ENCODE measurements around the gene SMIM44.

SMIM44 gene

DNA sequence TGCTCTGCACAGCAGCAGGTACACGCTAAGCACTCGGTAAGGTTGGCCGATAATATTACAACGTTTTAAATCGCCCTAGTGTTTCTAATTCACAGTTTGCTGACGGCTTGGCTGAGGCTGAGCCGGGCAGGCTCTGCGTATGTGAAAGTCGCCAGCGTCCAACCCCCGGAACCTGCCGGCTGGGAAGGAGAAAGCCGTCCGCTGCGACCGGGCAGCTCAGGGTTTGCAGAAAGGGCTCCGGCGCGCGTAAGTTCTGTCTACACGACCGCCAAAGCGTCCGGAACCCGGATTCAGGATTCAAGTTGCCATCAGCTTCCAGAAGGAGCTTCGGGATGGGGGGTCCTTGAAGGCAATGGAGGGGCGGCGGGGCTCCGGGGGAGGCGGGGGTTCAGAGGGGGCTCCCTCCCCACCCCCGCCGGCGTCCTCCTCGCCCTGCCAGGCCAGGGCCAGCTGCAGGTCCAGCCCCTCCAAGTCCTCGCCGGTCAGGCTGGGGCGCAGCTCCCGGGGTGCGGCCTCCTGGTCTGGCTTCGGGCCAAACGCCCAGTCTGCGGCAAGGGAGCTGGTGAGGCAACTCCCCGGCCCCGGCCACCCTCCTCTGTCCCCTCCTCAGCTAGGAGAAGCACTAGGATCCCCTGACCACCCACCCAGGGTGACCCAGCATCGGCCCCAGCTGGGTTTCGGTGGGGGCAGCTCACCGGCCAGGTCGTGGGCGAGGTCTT lies 575 bp downstream of the SMIM44 start:
- no peak overlapping the region for H2AFZ ChIP-seq (ENCODE audit: low read depth, low read length)
- peaks cover 32% of the 10 kb centered on the region for H3K27me3 ChIP-seq (ENCODE audit: insufficient read depth, low read length)
- no peaks in the 10 kb centered on the region for H3K9me3 ChIP-seq (ENCODE audit: low read length)
- H3K4me1 ChIP-seq (ENCODE audit: insufficient read depth, low read length): no peaks in the 10 kb centered on the region
- H3K36me3 ChIP-seq (ENCODE audit: insufficient read depth, low read length): no peaks in the 10 kb centered on the region
- no peak overlapping the region for H3K4me3 ChIP-seq (ENCODE audit: low read length)

DNA sequence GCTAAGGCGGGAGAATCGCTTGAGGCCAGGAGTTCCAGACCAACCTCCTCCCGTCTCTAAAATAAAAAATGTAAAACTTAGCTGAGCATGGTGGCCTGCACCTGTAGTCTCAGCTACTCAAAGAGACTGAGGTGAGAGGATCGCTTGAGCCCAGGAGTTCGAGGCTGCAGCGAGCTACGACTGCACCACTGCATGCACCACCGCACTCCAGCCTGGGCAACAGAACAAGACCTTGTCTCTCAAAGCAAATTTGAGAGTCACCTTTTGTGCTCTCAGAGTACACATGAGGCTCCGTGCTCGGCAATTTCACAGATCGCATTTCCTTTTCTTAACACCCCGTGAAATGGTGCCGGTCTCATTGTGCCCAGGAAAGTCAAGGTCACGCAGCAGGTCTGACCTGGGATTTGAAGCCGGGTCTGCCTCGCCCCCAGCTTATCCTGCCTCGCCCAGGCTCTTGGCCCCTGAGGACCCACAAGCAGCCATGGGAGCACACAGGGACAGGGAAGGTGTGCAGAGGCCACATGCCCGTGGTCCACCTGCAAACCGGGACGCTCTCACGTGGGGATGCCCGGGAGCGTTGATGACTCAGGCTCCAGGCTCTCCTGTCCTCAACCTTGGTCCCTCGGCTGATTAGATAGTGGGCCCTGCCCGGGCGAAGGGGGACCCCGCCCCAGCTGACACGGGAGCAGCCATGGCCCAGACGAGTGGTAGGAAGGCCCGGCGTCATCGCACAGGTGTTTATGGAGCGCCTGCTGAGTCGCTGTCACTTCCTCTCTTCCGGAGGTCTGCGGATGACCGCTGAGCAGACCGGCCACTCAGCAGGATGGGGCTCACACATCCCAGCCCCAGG lies 1.8 kb downstream of the SMIM44 start:
- Histone ChIP-seq H3K4me1 (ENCODE audit: insufficient read depth, low read length) (no peaks in the 10 kb centered on the region), H3K4me3 (ENCODE audit: low read length) (no peak overlapping the region), H3K27me3 (ENCODE audit: insufficient read depth, low read length) (peaks cover 32% of the 10 kb centered on the region), H3K9me3 (ENCODE audit: low read length) (no peaks in the 10 kb centered on the region), H3K36me3 (ENCODE audit: insufficient read depth, low read length) (no peaks in the 10 kb centered on the region), H2AFZ (ENCODE audit: low read depth, low read length) (no peak overlapping the region)

DNA sequence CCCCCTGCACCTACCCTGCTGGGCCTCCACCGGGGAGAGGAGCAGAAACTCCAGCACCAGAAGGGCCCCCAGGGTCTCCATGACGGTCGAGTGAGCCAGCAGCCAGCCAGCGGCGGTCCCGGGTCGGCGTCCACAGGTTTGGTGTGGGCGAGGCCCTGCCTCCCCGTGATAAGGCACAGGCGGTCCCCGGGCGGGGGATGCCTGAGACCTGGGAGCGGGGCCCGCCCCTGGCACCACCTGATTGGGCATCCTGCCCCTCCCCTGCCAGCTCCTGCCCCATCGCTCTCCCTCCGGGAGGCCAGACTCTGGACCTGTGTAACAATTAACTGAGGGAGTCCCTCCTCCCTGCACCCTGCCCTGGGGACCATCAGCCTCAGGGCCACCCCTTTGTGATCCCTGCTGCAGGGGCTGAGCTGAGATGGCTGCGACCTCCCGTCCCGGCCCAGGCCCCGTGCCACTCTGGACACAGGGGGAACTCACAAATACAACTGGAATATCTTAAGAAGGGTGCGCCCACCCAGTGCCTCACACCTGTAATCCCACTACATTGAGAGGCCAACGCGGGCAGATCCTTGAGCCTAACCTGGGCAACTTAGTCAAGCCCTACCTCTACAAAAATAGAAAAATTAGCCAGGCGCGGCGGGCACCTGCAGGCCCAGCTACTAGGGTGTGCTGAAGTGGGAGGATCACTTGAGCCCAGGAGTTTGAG lies 2.7 kb downstream of the SMIM44 start, which contains the start of gene SMIM24:
Gene SMIM24 (minus strand): TSS at position 143 of the 709 bp plus-strand sequence. CDS start 62 bp downstream, at position 81.
- H3K4me3 ChIP-seq (ENCODE audit: low read length): no peak within 1 kb of the TSS
- H3K9me3 ChIP-seq (ENCODE audit: low read length): no peaks in the 10 kb centered on the region
- no peak within 1 kb of the TSS for H2AFZ ChIP-seq (ENCODE audit: low read depth, low read length)
- no peaks in the 10 kb centered on the region for H3K4me1 ChIP-seq (ENCODE audit: insufficient read depth, low read length)
- H3K36me3 ChIP-seq (ENCODE audit: insufficient read depth, low read length): no peaks in the 10 kb centered on the region
- peaks cover 32% of the 10 kb centered on the region for H3K27me3 ChIP-seq (ENCODE audit: insufficient read depth, low read length)

DNA sequence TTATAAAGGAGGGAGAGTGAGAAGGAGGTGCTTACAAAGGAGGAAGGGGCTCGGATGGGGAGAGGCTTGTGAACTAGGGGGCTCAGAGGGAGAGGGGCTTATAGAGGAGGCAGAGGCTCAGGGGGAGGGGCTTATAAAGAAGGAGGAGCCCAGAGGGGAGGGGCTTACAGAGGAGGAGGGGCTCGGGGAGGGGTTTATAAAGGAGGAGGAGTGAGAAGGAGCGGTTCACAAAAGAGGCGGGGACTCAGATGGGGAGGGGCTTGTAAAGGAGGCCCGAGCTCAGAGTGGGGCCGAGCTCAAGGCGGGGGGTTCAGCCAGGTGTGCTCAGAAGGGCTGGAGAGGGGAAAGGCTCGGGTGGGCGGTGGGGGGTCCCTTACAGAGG lies 3.4 kb downstream of the SMIM44 start:
- H3K4me3 ChIP-seq (ENCODE audit: low read length): no peak overlapping the region
- no peaks in the 10 kb centered on the region for H3K9me3 ChIP-seq (ENCODE audit: low read length)
- no peaks in the 10 kb centered on the region for H3K36me3 ChIP-seq (ENCODE audit: insufficient read depth, low read length)
- no peaks in the 10 kb centered on the region for H3K4me1 ChIP-seq (ENCODE audit: insufficient read depth, low read length)
- H3K27me3 ChIP-seq (ENCODE audit: insufficient read depth, low read length): peaks cover 32% of the 10 kb centered on the region
- no peak overlapping the region for H2AFZ ChIP-seq (ENCODE audit: low read depth, low read length)

DNA sequence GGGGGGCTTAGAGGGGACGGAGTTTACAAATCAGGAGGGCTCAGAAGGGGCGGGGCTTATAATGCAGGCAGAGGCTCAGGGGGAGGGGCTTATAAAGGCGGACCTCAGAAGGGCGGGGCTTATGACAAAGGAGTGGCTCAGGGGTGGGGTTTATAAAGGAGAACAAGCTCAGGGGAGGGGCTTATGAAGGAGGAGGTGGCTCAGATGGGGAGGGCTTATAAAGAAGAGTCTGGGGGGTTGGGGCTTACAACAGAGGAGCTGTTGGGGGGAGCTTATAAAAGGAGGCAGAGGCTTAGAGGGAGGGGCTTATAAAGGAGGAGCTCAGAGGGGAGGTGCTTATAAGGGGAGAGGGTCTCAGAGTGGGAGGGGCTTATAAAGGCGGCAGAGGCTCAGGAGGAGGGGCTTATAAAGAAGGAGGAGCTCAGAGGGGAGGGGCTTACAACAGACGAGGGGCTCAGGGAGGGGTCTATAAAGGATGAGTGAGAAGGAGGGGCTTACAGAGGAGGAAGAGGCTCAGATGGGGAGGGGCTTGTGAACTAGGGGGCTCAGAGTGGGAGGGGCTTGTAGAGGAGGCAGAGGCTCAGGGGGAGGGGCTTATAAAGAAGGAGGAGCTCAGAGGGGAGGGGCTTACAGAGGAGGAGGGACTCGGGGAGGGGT lies 3.9 kb downstream of the SMIM44 start:
- Histone ChIP-seq H3K4me1 (ENCODE audit: insufficient read depth, low read length) (no peaks in the 10 kb centered on the region), H3K36me3 (ENCODE audit: insufficient read depth, low read length) (no peaks in the 10 kb centered on the region), H3K27me3 (ENCODE audit: insufficient read depth, low read length) (peaks cover 32% of the 10 kb centered on the region), H3K4me3 (ENCODE audit: low read length) (no peak overlapping the region), H2AFZ (ENCODE audit: low read depth, low read length) (no peak overlapping the region), H3K9me3 (ENCODE audit: low read length) (no peaks in the 10 kb centered on the region)

DNA sequence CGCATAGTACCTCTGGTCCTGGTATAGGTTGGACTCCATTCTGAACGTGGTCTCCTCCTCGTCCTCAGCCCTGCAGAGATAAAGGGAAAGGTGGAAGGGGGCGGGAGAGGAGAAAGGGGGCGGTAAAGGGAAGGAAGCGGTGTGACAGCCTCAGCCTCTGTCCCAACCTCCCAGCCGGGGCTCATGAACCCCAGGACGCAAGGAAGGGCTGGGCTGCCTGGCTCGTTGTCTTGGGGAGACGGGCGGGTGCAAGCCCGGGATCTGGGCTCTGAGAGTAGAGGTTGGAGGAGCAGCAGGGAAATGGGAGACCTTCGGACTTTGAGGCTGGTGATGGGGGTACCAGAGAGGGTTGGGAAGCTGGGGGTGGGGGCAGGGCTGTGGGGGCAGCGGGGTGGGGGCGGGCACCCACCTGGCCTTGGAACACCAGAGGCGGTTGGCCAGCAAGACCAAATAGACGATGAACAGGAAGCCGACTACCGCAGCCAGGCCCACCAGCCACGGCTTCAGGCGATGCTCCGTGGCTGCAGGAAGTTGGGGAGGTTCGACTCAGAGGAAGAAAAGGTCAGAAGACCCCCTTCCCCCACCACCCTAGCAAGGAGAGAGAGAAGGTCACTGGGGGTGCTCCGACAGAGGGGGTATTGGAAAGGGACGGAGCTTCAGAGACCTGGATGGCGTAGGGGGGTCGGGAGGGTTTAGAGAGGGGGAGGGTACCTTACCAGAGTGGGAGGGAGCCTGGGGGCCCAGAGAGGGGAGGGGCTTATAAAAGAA lies 4.6 kb downstream of the SMIM44 start:
- Histone ChIP-seq H3K4me1 (ENCODE audit: insufficient read depth, low read length) (no peaks in the 10 kb centered on the region), H3K4me3 (ENCODE audit: low read length) (no peak overlapping the region), H3K36me3 (ENCODE audit: insufficient read depth, low read length) (no peaks in the 10 kb centered on the region), H2AFZ (ENCODE audit: low read depth, low read length) (no peak overlapping the region), H3K27me3 (ENCODE audit: insufficient read depth, low read length) (peaks cover 29% of the 10 kb centered on the region), H3K9me3 (ENCODE audit: low read length) (no peaks in the 10 kb centered on the region)

DNA sequence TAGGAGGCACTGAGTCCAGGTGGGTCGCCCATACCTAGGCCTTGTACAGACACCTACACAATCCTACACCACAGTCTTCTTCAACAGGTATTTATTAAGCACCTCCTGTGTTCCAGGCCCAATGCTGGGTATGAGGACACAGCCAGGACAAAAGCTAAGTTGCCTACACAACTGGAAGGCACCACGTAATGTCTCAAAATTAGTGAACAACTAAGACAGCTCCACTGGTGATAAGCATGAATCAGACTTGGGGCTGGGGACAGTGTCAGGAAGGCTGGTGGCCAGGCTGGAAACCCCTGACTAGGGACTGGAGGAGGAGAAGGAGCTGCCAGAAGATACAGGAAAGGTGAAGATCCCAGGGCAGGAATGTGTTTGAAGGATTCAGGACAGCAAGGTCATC lies 5.3 kb downstream of the SMIM44 start:
- Histone ChIP-seq H3K4me3 (ENCODE audit: low read length) (no peak overlapping the region), H3K9me3 (ENCODE audit: low read length) (no peaks in the 10 kb centered on the region), H3K27me3 (ENCODE audit: insufficient read depth, low read length) (peaks cover 25% of the 10 kb centered on the region), H3K36me3 (ENCODE audit: insufficient read depth, low read length) (no peaks in the 10 kb centered on the region), H3K4me1 (ENCODE audit: insufficient read depth, low read length) (no peaks in the 10 kb centered on the region), H2AFZ (ENCODE audit: low read depth, low read length) (no peak overlapping the region)

DNA sequence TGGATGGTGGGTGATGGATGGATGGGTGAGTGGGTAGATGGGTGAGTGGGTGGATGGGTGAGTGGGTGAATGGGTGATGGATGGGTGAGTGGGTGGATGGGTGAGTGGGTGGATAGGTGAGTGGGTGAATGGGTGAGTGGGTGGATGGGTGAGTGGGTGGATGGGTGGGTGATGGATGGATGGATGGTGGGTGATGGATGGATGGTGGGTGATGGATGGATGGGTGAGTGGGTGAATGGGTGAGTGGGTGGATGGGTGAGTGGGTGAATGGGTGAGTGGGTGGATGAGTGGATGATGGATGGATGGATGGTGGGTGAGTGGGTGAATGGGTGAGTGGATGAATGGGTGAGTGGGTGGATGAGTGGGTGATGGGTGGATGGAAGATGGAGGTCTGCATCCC lies 5.7 kb downstream of the SMIM44 start:
- H2AFZ ChIP-seq (ENCODE audit: low read depth, low read length): no peak overlapping the region
- no peak overlapping the region for H3K4me3 ChIP-seq (ENCODE audit: low read length)
- no peaks in the 10 kb centered on the region for H3K4me1 ChIP-seq (ENCODE audit: insufficient read depth, low read length)
- peaks cover 25% of the 10 kb centered on the region for H3K27me3 ChIP-seq (ENCODE audit: insufficient read depth, low read length)
- H3K36me3 ChIP-seq (ENCODE audit: insufficient read depth, low read length): no peaks in the 10 kb centered on the region
- H3K9me3 ChIP-seq (ENCODE audit: low read length): no peaks in the 10 kb centered on the region

DNA sequence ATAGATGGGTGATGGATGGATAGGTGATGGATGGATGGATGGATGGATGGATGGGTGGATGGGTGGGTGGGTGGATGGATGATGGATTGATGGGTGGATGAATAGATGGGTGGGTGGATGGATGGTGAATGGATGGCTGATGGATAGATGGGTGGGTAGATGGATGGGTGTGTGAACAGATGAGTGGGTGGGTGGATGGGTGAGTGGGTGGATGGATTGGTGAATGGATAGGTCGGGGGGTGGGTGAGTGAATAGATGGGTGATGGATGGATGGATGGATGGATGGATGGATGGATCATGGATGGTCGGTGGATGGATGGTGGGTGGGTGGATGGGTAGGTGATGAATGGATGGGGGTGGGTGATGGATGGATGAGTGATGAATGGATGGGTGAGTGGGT lies 6.4 kb downstream of the SMIM44 start:
- Histone ChIP-seq H3K27me3 (ENCODE audit: insufficient read depth, low read length) (peaks cover 18% of the 10 kb centered on the region), H3K9me3 (ENCODE audit: low read length) (no peaks in the 10 kb centered on the region), H3K4me1 (ENCODE audit: insufficient read depth, low read length) (no peaks in the 10 kb centered on the region), H2AFZ (ENCODE audit: low read depth, low read length) (no peak overlapping the region), H3K36me3 (ENCODE audit: insufficient read depth, low read length) (no peaks in the 10 kb centered on the region), H3K4me3 (ENCODE audit: low read length) (no peak overlapping the region)

DNA sequence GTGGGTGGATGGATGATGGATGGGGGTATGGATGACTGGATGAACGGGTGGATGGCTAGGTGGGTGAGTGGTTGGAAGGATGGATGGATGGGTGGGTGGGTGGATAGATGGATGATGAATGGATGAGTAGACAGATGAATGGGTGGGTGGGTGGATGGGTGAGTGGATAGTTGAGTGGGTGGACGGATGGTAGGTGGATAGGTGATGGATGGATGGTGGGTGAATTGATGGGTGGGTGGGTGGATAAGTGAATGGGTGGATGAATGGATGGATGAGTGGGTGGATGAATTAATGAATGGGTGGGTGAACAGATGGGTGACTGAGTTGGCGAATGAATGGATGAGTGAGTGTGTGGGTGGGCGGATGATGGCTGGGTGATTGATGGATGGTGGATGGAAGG lies 7.8 kb downstream of the SMIM44 start:
- H3K4me3 ChIP-seq (ENCODE audit: low read length): no peak overlapping the region

DNA sequence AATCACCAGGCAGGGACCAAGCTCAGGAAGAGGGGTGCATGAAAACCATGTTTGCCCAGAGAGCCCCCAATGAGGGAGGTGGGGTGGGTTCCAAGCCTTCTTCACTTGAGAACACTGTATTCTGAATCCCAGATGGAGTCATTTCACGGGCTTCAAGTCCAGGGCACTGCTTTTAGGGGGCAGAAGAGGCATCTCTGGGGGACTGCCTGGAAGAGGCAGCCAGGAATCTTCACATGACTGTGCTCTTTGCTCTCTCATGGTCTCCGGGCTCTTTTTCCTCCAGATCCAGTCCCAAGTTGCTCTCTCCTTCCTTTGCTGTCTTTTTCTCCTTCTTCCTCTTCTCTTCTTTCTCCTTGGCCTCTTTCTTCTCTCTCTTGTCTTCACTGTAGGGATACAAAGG lies 8.6 kb downstream of the SMIM44 start:
- H3K27me3 ChIP-seq (ENCODE audit: insufficient read depth, low read length): peaks cover 19% of the 10 kb centered on the region
- H3K4me1 ChIP-seq (ENCODE audit: insufficient read depth, low read length): no peaks in the 10 kb centered on the region
- H3K36me3 ChIP-seq (ENCODE audit: insufficient read depth, low read length): no peaks in the 10 kb centered on the region
- no peak overlapping the region for H3K4me3 ChIP-seq (ENCODE audit: low read length)
- H3K9me3 ChIP-seq (ENCODE audit: low read length): no peaks in the 10 kb centered on the region
- H2AFZ ChIP-seq (ENCODE audit: low read depth, low read length): no peak overlapping the region

More for the DNA sequence above, 7.8 kb downstream of the SMIM44 start:
- Histone ChIP-seq H3K9me3 (ENCODE audit: low read length) (no peaks in the 10 kb centered on the region), H3K4me1 (ENCODE audit: insufficient read depth, low read length) (no peaks in the 10 kb centered on the region), H2AFZ (ENCODE audit: low read depth, low read length) (no peak overlapping the region), H3K27me3 (ENCODE audit: insufficient read depth, low read length) (peaks cover 12% of the 10 kb centered on the region), H3K36me3 (ENCODE audit: insufficient read depth, low read length) (no peaks in the 10 kb centered on the region)

DNA sequence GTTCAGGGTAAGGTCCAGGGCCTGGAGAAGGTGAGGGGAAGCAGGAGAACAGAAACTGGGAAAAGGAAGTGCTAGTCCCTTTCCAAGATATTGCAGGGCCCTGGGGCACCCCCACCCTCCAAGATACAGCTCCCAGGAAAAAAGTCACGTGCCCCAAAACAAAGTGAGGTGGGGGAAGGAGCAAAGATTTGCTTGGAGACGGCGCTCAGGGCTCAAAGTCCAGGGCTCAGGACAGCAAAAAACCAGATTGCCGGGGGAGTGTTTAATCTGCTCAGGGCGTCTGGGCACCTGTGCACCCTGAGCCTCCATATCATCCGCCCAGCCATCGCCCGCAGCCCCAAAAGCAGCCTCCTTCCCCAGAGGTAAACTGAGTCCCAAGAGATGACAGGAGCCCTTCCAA lies 9.2 kb downstream of the SMIM44 start:
- Histone ChIP-seq H3K36me3 (ENCODE audit: insufficient read depth, low read length) (no peaks in the 10 kb centered on the region), H3K9me3 (ENCODE audit: low read length) (no peaks in the 10 kb centered on the region), H3K4me3 (ENCODE audit: low read length) (no peak overlapping the region), H2AFZ (ENCODE audit: low read depth, low read length) (no peak overlapping the region), H3K4me1 (ENCODE audit: insufficient read depth, low read length) (no peaks in the 10 kb centered on the region), H3K27me3 (ENCODE audit: insufficient read depth, low read length) (peaks cover 24% of the 10 kb centered on the region)
